ENCODE measurements around the gene COL15A1.
A peak's percentile ranks its signal among the peaks of the same experiment; 100 is the strongest.

The COL15A1 gene

DNA sequence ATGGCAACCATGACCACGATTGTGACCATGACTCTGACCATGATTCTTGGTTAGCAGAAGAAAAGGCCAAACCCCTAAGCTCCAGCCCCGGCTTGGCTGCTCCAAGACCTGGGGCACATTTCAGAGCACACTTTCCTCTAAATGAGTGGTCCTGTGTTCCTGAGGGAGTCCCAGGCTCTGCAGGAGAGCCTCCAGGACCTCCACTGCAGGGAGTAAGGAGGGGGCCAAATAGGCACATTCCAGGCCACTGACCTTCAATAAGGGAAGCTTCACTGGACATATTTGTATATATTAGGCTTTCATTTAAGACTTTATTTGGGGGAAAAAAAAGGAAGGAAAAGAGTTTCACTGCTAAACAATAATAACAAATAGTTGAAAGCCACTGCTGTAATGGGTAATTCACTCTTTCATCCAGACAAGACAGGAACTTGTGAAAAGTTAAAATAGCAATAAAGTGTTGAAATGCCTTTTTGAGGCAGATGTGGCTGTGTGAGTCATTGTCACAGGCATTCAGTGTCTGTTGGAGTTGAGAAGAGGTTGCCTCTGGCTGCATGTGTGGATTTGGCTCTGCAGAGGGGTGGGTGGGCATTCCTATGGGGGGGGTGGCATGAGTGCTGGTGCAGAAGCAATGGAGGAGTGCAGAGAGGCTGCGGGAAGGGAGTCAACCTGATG, 97.3 kb downstream of the COL15A1 start:
- DNase-seq, result peak; percentile 97

DNA sequence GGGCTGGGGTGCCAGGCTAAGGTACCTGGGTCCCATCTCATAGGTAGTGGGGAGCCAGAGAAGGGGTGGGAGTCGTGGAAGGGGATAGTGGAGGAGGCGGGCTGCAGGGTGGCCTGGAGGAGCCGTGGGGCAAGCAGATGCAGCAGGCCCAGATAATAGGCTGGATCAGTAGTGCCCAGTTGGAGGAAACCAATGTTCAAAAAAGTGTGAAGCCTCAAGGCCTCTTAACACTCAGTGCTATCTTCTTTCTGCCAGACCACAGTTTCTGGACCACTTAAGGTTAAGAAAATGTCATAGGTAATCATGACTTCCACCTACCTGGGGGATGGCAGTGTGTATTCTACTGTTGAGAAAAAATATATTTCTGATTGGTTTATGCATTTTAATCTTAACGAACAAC, 97.9 kb downstream of the COL15A1 start:
- no peak for DNase-seq

DNA sequence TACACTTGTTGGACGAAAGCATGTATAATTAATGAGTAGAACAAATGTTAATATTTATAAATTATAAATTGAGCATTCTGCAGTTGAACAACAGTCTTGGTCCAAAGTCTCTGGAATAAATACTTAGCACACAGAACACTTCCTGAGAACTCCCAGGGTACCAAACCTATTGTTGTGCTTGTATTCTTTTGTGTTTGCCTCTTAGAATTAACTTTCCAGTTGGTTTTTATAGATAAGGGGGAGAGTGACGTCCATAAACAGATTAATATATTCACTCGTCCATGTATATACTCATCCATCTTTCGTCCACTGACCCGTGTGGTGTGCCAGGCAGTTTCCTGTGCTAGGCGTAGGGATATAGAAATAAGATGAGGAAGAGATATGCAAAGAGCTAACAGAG, 98.9 kb downstream of the COL15A1 start:
- DNase-seq, result no peak

DNA sequence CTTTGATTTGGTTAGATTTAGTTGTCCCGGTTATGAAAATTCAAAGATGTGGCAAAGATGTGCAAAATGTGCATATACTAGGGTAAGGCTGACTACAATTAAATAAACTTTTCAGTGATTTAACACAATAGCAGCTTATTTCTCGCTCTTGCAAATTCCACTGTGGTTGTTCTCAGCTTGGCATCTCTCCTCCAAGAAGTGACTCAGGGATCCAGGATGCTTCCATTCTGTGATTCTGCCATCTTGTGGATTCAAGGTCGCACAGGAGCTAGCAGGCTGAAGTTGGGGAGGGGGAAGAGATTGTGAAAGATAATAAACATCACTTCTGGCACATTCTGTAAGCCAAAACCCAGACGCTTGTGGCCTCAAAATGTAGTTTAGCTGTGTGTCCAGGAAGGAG, 101.1 kb downstream of the COL15A1 start:
- DNase-seq, result peak; percentile 20

DNA sequence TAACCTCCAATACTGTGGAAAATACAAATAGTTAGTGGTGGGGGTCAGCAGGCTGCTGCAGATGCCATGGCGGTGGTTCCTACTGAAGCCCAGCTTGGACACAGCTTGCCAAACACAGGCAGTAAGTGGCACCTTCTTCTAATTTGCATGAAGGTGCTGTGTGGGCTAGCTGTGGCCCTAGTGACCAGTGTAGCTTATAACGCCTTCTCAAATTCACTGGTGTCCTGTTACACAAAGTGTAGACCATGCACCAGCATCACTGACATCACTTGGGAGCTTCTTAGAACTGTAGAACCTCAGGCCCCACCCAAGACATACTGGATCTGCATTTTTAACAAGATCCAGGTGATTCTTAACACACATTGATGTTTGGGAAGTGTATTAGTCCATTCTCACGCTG, 102.4 kb downstream of the COL15A1 start:
- no peak for DNase-seq

DNA sequence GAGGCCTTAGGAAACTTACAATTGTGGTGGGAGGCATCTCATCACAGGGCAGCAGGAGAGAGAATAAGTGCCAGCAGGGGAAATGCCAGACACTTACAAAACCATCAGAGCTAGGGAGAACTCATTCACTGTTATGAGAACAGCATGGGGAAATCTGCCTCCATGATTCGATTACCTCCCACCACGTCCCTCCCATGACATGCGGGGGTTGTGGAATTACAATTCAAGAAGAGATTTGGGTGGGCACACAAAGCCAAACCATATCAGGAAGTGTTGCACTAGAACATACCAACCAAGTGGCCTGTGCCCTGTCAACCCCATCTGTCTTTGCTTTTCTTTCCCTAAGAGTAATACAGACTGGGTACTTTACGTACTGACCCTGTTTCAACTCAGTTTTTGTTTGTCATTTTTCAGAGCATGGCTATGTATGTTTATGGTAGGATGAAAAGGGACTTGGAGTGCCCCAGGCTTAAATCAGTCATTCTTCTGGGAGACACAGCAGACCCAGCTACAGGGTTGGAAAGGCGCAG, 102.9 kb downstream of the COL15A1 start:
- no peak for DNase-seq

DNA sequence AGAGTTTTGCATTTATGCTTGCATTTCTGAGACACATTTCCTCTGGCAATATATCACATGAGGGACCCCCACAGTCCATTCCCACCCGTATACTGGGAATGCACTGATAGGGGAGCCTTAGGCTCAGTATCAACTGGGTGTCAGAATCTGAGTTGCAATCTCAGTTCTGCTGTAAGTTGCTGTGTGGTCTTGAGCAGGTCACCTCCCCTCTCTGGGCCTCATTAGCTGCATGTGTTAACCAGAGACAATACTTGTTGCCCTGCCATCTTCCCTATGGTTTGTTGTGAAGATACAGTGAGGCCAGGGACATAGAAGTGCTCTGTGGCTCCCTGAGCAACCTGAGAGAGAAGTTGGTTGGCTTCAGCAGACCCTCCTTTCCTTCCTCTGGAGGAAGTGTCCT, 105.5 kb downstream of the COL15A1 start:
- DNase-seq, result no peak

DNA sequence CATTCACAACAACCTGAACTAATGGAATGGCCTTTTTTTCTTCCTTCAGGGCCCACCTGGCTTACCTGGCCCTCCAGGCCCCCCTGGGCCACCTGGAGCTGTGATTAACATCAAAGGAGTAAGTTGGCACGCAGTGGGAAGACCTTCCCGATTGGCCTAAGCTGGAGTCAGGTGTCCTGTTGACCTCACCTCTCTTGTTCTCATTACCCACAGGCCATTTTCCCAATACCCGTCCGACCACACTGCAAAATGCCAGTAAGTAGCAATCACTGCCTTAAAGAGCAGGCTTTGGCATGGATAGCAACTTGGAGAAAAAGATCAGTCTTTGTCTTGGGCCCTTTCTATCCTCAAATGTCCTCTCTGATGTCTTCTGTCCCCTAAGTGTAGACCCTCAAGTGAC, 105.9 kb downstream of the COL15A1 start:
- no peak for DNase-seq

DNA sequence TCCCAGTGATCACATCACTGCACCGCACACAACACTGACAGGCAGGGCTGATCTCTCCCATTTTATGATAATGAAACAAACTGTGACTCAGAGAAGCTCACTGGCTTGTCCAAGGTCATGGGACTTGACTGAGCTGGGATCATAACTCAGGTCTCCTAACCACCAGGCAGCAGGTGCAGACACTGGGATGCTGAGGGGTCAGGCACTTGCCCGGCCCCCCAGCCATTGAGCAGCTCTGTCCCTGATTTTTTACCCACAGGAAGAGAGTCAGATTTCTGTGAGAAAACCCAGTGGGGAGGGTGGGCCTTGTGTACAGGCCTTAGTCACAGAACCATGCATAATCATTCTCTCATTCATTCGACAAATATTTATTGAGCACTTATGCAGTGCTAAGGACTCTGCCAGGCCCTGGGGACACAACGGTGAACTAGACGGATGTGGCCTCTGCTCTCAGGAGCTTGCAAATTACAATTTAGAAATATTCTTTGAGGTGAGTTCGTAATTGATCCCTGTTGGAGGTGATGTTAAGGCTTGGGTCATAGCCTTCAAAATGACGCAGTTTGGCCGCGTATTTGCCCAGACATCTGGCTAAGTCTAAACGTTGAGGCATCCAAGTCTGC, 106.7 kb downstream of the COL15A1 start:
- DNase-seq, result no peak

DNA sequence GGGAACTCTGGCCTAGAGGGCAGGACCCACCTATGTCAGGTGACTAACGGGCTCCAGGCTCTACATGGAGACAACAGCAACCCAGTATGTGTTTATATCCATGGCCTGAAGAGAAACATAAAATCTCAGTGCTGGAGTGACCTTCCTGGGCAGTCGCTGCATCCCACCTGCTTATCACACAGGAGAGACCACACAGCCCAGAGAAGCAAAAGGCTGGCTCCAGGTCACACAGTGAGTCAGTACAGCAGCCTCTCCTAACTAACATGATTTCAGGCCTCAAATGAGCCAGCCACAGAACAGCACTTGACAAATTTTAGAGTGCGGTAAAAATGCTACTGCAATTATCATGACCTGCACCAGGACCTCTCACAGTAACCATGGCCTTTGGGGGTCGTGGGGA, 107.2 kb downstream of the COL15A1 start:
- no peak for DNase-seq

DNA sequence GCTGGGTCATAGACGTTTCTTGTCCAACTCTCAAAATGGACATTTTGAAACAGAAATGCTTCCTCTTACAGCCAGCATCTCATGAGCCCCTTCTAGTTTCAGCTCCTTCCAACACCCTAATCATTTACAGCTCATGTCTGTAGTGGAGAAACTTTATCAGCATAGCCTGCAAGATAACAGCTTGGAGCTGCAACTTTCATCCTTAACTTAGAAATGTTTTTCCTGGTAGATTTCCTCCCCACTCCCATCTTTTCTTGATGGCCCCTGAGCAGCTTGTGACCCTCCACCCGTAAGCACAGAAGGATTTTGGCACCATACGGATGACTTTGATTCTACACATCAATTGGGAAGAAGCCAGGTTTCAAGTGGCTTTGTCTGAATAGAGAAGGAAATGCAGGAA, 107.7 kb downstream of the COL15A1 start:
- DNase-seq, result peak; percentile 8

DNA sequence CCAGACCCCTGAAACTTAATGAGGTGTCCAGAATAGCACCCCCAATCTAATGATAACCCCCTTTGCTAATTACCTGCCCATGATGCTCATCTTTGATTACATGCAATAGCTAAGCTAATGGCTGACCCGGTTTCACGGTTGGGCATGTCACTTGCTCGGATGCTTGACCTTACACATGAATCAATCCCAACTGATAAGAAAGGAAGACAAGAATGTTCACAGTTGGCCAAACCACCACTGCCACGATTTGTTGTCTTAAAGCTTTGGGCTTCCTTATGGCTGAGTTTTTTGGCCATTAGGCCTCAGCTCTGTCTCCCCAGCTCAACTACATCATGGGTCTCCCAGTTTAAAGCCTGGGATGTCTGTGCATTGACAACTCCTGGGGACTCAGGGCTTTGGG, 108.1 kb downstream of the COL15A1 start:
- no peak for DNase-seq

DNA sequence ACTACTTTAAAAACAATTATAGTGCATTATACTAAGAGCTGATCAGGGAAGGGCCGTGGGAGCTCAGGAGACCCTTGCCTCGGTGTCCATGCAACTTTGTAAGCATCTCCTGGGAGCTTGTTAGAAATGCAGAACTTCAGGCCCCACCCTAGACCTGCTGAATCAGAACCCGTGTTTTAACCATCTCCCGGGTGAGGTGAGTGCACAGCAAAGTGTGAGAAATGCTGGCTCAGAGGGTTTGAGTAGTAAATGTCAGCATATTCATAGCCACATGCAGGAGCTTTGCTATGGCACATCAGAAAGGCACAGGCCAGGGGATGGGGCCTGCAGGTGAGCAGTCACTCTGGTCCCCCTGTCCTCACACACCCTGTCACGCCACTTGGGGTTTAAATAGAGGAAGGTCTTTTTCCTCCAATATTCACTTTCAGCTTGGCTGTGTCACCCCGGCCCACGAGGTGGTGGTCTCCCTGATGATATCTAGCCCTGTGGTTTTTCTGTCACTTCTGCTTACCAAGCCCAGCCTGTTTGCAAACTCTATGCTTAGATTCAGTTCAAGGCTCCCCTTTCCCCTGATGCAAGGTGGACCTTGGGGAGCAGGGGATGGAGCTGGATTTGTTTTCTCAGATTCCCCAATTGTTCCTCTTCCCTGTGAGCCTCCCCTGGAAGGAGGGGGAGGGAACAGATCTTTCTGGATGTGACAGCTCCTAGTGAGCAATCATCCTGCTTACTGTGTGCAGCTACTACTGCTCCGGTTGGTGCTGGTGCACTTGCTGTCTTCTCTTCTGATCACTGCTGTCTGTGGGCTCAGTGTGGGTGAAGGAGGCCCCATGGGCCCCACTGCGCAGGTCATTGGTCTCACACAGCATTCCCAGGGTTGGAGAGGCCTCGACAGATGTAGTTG, 109.4 kb downstream of the COL15A1 start:
- peak; percentile 57 for DNase-seq

DNA sequence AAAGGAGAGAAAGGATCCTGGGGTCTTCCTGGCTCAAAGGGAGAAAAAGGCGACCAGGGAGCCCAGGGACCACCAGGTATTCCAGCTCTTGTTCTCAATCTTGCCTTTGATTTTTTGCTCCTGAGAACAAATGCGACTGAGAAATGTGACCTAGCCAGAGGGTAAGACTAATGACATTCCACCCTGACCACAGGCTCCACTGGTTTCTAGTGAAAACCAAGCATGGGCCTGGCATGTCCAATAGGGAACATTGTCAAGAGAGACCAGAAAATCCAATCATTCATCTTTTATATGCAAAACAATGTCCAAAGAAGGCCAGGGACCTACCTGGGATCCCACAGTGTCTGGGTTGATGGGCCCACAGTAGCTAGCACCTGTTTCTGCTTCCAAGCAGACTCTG, 110.9 kb downstream of the COL15A1 start:
- DNase-seq, result no peak

DNA sequence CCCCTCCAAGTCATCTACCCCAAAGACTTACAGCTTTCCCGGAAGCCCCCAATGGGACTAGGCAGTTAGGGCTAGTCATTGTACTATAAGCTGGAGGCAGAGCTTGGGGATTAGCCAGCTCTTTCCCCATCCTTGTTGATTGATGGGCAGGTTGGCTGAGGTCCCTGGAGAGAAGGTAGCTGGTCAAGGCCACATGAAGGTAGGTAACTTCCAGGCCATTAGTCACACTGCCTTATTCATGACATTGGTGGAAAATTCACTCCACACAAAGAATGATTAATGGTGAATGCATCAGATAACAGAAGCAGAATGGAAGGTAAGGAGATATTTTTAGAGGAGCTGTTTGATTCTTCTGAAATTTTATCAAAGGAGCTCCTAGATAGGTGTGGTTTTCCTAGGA, 111.7 kb downstream of the COL15A1 start:
- DNase-seq, result no peak

DNA sequence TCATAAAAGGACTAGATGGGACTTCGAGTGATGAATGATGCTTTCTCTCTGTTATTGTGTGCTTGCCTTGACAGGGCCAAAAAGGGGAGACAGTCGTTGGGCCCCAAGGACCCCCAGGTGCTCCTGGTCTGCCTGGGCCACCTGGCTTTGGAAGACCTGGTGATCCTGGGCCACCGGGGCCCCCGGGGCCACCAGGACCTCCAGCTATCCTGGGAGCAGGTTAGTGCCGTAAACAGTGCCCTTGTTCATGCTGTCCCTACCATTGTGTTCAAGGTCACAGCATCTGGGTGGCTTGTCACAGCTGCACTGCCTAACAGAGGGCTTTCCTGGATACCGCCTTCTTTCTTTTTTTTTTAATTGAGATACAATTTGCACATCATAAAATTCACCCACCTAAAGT, 112.5 kb downstream of the COL15A1 start:
- DNase-seq, result no peak

DNA sequence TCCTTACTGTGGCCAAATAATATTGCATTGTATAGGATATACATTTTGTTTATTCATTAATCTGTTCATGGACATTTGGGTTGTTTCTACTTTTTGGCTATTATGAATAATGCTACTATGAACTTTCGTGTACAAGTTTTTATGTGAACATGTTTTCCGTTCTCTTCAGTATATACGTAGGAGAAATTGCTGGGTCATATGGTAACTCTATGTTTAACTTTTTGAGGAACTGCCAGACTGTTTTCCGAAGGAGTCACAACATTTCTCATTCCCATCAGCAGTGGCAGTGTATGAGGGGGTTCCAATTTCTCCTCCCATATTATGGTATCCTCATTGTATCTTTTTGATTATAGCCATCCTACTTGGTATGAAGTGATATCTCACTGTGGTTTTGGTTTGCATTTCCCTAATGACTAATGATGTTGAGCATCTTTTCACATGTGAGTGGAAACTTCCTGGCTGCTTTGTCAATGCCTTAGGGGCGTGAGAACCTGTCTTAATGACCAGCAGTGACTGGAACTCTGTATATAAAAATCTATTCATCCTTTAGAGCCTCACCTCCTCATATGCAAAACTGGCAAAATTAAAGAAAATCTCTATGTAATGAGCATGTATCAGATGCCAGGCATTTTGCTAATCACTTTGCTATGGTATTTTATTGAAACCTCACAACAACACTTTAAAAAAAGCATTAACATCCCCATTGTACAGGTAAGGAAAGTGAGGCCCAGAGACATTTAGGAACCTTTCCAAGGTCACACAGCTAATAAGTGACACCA, 113.4 kb downstream of the COL15A1 start:
- DNase-seq, result peak; percentile 64

DNA sequence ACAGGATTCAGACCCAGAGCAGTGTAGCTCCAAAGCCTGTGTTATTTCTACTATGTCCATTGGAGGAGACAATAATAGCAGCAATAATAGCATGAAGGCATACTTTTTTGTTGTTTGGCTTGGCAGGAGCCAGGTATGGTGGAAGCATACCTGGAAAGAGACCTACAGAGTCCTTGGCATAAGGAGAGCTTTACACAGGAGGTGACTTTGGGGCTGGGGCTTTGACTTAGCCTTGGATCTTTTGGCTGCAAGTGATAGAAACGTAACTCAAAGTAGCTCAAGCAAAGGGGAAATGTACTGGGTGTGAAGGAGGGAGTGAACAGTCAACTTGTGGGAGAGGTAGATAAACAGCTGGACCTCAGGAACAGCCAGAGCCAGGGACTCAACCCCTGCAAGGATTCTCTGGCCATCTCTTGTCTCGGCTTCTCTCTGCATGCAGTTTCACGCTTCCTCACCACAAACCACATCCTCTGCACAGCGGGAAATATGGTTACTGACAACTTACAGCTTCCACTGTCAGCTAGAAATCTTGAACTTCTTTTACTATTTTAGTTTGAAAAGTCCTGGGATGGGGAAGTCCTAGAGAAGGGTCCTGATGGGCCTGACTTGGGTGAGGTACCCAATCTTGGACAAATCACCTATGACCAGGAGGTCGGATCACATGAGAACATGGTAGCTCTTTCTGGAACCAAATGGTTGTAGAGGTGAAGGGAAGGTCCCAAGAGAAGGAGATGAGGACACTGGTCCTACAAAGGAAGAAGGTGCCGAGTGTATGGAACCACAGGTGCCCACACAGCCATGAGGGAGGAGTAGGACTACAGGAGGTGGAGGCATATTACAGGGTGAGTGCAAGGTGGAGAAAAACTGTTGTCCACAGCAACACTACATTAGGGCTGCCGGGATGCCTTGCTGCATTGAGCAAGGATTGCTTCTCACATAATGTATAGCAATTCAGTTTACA, 114.2 kb downstream of the COL15A1 start:
- DNase-seq, result peak; percentile 94

DNA sequence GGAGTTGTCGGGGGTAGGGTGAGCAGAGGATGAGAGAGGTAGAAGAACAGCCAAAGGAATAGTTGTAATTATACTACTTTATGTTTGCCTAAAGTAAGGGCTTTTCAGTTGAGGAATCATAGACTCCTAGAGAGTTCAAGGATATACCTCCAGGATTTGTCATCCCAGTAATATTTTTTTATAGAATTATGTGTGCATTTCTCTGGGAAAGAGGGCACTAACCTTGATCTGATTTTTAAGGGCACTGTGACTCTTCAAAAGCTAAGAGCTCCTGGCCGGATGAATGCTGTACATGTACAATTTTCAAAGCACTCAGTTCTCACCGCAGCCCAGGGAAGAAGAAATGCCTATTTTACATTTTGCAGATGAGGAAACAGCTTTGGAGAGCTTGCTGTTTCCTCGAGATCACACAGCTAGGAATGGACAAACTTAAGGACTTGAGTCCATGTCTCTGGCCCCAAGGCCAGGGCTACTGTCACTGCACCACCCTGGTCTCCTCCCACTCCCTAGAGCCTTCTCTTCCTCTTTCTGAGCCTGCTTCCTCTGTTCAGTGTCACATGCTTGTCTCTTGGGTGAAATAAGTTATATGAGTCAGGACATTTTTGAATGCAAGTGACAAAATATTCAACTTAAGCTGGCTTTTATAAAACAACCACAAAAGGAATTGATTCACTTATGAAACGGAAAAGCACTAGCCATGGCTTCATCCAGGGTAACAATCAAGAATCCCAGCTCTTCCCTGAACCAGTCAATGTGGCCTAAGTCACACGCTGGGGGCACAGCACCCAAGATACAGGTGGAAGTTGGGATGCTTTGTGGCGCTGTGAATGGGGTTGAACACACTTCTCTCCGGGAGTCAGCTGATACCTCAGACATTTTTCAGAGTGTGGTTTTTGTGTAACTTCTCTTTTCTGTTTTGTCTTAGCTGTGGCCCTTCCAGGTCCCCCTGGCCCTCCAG, 115.5 kb downstream of the COL15A1 start:
- DNase-seq, result peak; percentile 97

DNA sequence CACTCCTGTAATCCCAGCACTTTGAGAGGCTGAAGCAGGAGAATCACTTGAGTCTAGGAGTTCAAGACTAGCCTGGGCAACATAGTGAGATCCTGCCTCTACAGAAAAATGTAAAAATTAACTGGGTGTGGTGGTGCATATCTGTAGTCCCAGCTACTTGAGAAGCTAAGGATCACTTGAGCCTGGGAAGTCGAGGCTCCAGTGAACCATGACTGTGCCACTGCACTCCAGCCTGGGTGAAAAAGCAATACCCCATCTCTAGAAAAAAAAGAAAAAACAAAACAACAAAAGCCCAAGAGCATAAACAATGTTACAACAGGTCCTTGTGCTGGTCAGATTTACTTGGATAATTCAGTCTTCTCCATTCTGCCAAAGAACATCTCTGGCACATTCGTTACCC, 116.9 kb downstream of the COL15A1 start:
- DNase-seq, result no peak

DNA sequence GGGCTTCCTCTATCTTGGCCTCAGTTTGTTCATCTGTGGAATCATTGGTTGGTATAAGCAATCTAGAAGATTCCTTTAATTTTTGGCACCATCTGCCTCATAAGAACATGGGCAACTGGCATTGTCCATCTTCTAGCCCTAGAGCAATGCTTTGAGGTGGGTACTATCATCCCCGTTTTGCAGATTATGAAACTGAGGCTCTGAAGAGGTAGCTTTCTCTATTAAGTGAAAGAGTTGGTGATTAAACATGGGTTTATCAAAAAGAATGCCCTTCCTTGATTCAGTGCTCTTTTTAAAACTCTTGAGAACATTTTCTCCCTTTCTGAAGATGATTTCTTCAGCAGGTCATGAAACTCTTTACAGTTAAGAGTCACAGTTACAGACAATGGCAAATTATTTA, 118.8 kb downstream of the COL15A1 start:
- DNase-seq, result no peak
